Neural crest cell (in vitro differentiated cells): Measurements from ENCODE around the gene SEMA5B. TPM values are rescaled to one million over a fixed set of nuclear protein-coding genes. Genes with fewer than 3 reads are reported as not detected.

Source experiments
- DNase-seq: peaks from one replicate; pipeline ENCODE4 v3.0.0; 2021; ENCODE audit warnings: low read depth, mixed read lengths, low spot score
- H3K27ac Mint-ChIP-seq: one replicate; pipeline ENCODE4 v1.8.0; 2021; ENCODE audit warnings: mild to moderate bottlenecking, mixed read lengths; ENCODE audit not compliant: unreplicated experiment
- H3K27me3 Mint-ChIP-seq: 2 replicates; pipeline ENCODE4 v1.8.0; 2021; ENCODE audit warnings: low read depth, mild to moderate bottlenecking, mixed read lengths
- H3K36me3 Mint-ChIP-seq: 2 replicates; pipeline ENCODE4 v1.8.0; 2021; ENCODE audit warnings: low read depth, mild to moderate bottlenecking, mixed read lengths
- H3K4me1 Mint-ChIP-seq: 2 replicates; pipeline ENCODE4 v1.8.0; 2021; ENCODE audit warnings: mixed read lengths
- H3K4me3 Mint-ChIP-seq: one replicate; pipeline ENCODE4 v1.8.0; 2021; ENCODE audit warnings: mild to moderate bottlenecking, mixed read lengths
- H3K9me3 Mint-ChIP-seq: 2 replicates; pipeline ENCODE4 v1.8.0; 2021; ENCODE audit warnings: mixed read lengths
- CTCF ChIP-seq: fragments of 200-600 bp; sonication (generic); conservative IDR thresholded peaks from 2 replicates; pipeline ENCODE4 v1.5.0; 2021; ENCODE audit warnings: antibody characterized with exemption, mild to moderate bottlenecking
- total RNA-seq: library from RNA; stranded (reverse); gene quantifications from 2 replicates; pipeline ENCODE4 v1.2.1, GENCODE V29; 2021

The SEMA5B gene
- total RNA-seq, 1 donor from 2014 or later: 57.3 TPM

- peaks cover 41% of the 10 kb centered on the region for H3K4me1 Mint-ChIP-seq
- no peaks in the 10 kb centered on the region for H3K36me3 Mint-ChIP-seq
Observed at GRCh38 chr3:122998856-122999255, 28.7 kb downstream of the SEMA5B start.

GRCh38 chr3:122998206-122998605 is 29.4 kb downstream of the SEMA5B start:
- Mint-ChIP-seq H3K36me3 (no peaks in the 10 kb centered on the region), H3K4me3 (no peak overlapping the region), H3K27ac (no peak overlapping the region), H3K9me3 (no peaks in the 10 kb centered on the region), H3K27me3 (no peaks in the 10 kb centered on the region), H3K4me1 (peaks cover 47% of the 10 kb centered on the region)
- no peak for DNase-seq
- TF ChIP-seq CTCF: no peak

More at GRCh38 chr3:122998856-122999255, 28.7 kb downstream of the SEMA5B start:
- Mint-ChIP-seq H3K4me3 (no peak overlapping the region), H3K9me3 (no peaks in the 10 kb centered on the region), H3K27me3 (no peaks in the 10 kb centered on the region), H3K27ac (no peak overlapping the region)
- TF ChIP-seq CTCF: no peak
- no peak for DNase-seq

- Mint-ChIP-seq H3K36me3 (no peaks in the 10 kb centered on the region), H3K27ac (peak overlapping the region; percentile 43), H3K4me1 (peaks cover 59% of the 10 kb centered on the region), H3K4me3 (no peak overlapping the region), H3K27me3 (no peaks in the 10 kb centered on the region), H3K9me3 (no peaks in the 10 kb centered on the region)
- no peak for DNase-seq
- no peak for TF ChIP-seq CTCF
Observed at GRCh38 chr3:122996038-122996580, 31.5 kb downstream of the SEMA5B start.

GRCh38 chr3:122994954-122995353 is 32.6 kb downstream of the SEMA5B start:
- no peak for TF ChIP-seq CTCF
- DNase-seq: no peak
- H3K4me3 Mint-ChIP-seq: no peak overlapping the region
- H3K36me3 Mint-ChIP-seq: no peaks in the 10 kb centered on the region
- peaks cover 55% of the 10 kb centered on the region for H3K4me1 Mint-ChIP-seq
- no peaks in the 10 kb centered on the region for H3K27me3 Mint-ChIP-seq
- no peaks in the 10 kb centered on the region for H3K9me3 Mint-ChIP-seq
- no peak overlapping the region for H3K27ac Mint-ChIP-seq

GRCh38 chr3:122993124-122993978 is 34.2 kb downstream of the SEMA5B start:
- TF ChIP-seq CTCF: no peak
- H3K36me3 Mint-ChIP-seq: no peaks in the 10 kb centered on the region
- H3K27me3 Mint-ChIP-seq: no peaks in the 10 kb centered on the region
- H3K4me1 Mint-ChIP-seq: peaks cover 62% of the 10 kb centered on the region
- H3K27ac Mint-ChIP-seq: peak overlapping the region; percentile 79
- H3K9me3 Mint-ChIP-seq: no peaks in the 10 kb centered on the region
- H3K4me3 Mint-ChIP-seq: no peak overlapping the region
- no peak for DNase-seq
